NCI-H2081 (cell line): Measurements from ENCODE around the gene DAPK2.
"Not testable (repeated sequence)": the region's sequence is repeated elsewhere in the genome, so short reads cannot be mapped to it uniquely, and the experiment has no call there.

ENCODE experiments used
- DNase-seq, 2 experiments: peaks; one replicate each; lab custom pipeline; 2025; lab: John Stamatoyannopoulos, UW

Gene DAPK2

GRCh38 chr15:64046421-64047153 is at the start of gene DAPK2:
DAPK2 (minus strand) TSS chr15:64046485; CDS start chr15:64040261, 6,224 bp downstream.
- peak; percentile 29 to 38 for DNase-seq

- no peak for DNase-seq
These were observed 49.1 kb upstream of the DAPK2 start for GRCh38 chr15:64095431-64095794.

GRCh38 chr15:64093627-64094417 is 47.5 kb upstream of the DAPK2 start, which contains the start of gene CIAO2A:
CIAO2A (minus strand) TSS chr15:64093838; CDS start chr15:64093768, 70 bp downstream.
- peak; percentile 95 to 99 for DNase-seq

- peak in 1 of 2 experiments; percentile 54 for DNase-seq
These were observed 46.8 kb upstream of the DAPK2 start for GRCh38 chr15:64092864-64093626.

GRCh38 chr15:64092075-64092820 is 46.0 kb upstream of the DAPK2 start:
- peak; percentile 8 to 12 for DNase-seq

GRCh38 chr15:64090527-64090926 is 44.2 kb upstream of the DAPK2 start:
- DNase-seq, result no peak

GRCh38 chr15:64089543-64090280 is 43.4 kb upstream of the DAPK2 start:
- no peak for DNase-seq

GRCh38 chr15:64082757-64083156 is 36.5 kb upstream of the DAPK2 start:
- no peak for DNase-seq

GRCh38 chr15:64073496-64073895 is 27.2 kb upstream of the DAPK2 start:
- DNase-seq, result not testable (repeated sequence)

GRCh38 chr15:64072812-64073211 is 26.5 kb upstream of the DAPK2 start:
- DNase-seq, result peak in 1 of 2 experiments; percentile 21

- DNase-seq, result no peak
These were observed 25.9 kb upstream of the DAPK2 start for GRCh38 chr15:64071931-64072765.

- no peak for DNase-seq
These were observed 24.9 kb upstream of the DAPK2 start for GRCh38 chr15:64070965-64071851.

GRCh38 chr15:64070106-64070505 is 23.8 kb upstream of the DAPK2 start:
- DNase-seq, result no peak

GRCh38 chr15:64068133-64068532 is 21.8 kb upstream of the DAPK2 start:
- DNase-seq, result no peak

GRCh38 chr15:64067564-64068030 is 21.3 kb upstream of the DAPK2 start:
- DNase-seq, result peak; percentile 58 to 62

GRCh38 chr15:64066451-64066850 is 20.2 kb upstream of the DAPK2 start:
- no peak for DNase-seq

- DNase-seq, result no peak
These were observed 14.4 kb upstream of the DAPK2 start for GRCh38 chr15:64060716-64061115.

- DNase-seq, result not testable (repeated sequence)
These were observed 12.8 kb upstream of the DAPK2 start for GRCh38 chr15:64059104-64059503.

- DNase-seq, result no peak
These were observed 12.0 kb upstream of the DAPK2 start for GRCh38 chr15:64058279-64058678.
